ENCODE results near the gene MYOCOS.

DNA sequence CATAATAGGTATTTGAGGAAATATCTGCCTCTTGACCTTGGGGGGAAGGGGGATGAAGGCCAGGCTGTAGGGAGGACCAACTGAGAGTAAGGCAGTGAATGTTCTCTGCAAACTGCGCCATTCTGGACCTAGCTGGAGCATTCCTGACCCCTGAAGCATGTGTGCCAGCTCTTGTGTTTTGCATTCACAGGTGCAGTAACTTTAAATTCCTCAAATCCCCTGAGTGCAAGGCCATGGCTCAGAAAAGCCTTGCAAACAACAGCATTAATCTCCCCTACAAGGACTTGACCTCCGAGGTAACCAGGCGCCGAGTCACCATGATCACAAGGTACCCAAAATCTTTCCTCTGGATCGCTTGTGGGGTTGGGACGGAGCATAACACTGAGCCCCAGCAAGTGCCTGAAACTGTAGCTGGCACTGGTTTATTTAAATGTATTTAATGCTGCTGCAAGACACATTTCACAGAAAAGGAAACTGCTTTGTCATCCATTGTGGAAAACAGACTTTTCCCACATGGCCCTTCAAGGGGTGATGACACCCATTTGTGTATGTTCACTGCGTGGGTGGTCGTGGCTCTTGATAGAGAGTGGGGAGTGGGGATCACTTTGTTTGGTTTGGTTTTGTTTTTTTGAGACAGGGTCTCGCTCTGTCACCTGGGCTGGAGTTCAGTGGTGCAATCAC lies 1.7 kb downstream of the MYOCOS start:
- TF ChIP-seq, protein P1, sequence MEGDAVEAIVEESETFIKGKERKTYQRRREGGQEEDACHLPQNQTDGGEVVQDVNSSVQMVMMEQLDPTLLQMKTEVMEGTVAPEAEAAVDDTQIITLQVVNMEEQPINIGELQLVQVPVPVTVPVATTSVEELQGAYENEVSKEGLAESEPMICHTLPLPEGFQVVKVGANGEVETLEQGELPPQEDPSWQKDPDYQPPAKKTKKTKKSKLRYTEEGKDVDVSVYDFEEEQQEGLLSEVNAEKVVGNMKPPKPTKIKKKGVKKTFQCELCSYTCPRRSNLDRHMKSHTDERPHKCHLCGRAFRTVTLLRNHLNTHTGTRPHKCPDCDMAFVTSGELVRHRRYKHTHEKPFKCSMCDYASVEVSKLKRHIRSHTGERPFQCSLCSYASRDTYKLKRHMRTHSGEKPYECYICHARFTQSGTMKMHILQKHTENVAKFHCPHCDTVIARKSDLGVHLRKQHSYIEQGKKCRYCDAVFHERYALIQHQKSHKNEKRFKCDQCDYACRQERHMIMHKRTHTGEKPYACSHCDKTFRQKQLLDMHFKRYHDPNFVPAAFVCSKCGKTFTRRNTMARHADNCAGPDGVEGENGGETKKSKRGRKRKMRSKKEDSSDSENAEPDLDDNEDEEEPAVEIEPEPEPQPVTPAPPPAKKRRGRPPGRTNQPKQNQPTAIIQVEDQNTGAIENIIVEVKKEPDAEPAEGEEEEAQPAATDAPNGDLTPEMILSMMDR (IDR thresholded peaks at IDR 0.05; ENCODE audit: insufficient read depth, low read length, poor library complexity, severe bottlenecking): no peak
- no peak for TF ChIP-seq EZH2phosphoT487 (conservative IDR thresholded peaks at IDR 0.05; ENCODE audit: low read length)

Measured in SU-DHL-6 (cell line).